ENCODE data around the gene CD34. TPM values are rescaled to one million over a fixed set of nuclear protein-coding genes. Genes with fewer than 3 reads are reported as not detected.

CD34 gene
- polyA plus RNA-seq, 1 experiment, result 1.2 TPM

DNA sequence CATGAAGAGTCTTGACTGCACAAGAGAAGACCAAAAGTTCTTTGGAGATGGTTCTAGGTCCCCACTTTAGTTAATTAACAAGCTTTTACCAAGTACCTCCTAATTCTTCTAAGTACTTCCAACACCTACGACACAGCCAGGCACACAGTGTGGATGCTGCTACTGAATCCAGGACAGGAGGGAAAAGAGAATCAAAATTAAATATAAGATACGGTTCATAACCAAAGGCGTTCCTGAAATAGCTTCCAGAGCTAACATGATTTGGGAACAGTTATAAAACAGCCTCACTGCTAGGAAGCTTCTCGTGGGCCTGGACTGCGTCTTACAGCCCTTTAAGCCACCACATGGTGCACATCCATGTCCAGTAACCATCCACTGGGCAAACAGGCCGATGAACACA, 75.0 kb downstream of the CD34 start:
- POLR2A ChIA-PET, result no interaction called here
- TF ChIP-seq CTCF (IDR thresholded peaks at IDR 0.05; ENCODE audit: insufficient read depth, low read depth, low read length), result no peak
- Histone ChIP-seq H3K4me3 (ENCODE audit: low read depth, low read length) (no peak overlapping the region), H3K27me3 (ENCODE audit: control insufficient read depth, insufficient read depth, low read length) (no peaks in the 10 kb centered on the region), H3K36me3 (ENCODE audit: control insufficient read depth, insufficient read depth, low read length) (peaks cover 3% of the 10 kb centered on the region)
- DNase-seq (ENCODE audit: low read depth), result no peak
- CTCF ChIA-PET, result interaction anchor here (1.4 to 20.7 kb wide), 3 partner anchors 37 to 127 kb away, joined by 4 to 332 read pairs (median 9); no protein-coding TSS in a partner anchor

DNA sequence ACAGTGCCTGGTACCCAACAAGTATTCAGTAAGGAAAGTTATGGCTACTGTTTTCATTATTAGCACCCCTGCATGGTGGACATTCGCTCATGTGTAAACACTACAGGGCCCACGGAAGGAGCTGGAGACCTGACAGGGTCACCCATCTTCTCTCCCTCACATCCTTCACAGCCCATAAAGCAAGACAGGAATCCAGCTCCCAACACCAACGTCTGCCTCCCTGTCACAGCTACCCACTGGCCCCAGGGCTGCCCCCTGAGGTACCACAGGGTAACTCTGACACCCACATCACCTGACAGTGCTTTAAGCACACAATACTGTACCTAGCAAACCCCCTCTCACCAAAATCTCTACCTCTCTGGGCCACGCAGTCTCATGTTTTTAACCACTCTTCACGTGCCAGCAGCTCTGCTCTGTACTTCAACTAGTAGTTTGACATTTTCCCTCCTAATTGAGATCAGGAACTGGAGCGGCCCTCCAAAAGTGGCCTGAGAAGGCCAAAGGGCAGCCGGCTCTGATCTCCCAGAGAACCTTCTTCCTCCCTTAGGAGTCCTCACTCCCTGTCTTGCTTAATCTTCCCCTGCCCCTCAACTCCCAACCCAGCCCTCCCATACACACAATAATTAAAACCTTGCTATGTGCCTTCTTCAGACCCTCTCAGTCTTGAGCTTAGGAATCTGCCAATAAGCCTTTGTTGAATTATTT, 76.8 kb downstream of the CD34 start:
- H3K36me3 ChIP-seq (ENCODE audit: control insufficient read depth, insufficient read depth, low read length), result peaks cover 2% of the 10 kb centered on the region
- H3K27me3 ChIP-seq (ENCODE audit: control insufficient read depth, insufficient read depth, low read length), result no peaks in the 10 kb centered on the region
- TF ChIP-seq CTCF (IDR thresholded peaks at IDR 0.05; ENCODE audit: insufficient read depth, low read depth, low read length), result no peak
- no peak overlapping the region for H3K4me3 ChIP-seq (ENCODE audit: low read depth, low read length)
- no peak for DNase-seq (ENCODE audit: low read depth)
- ChIA-PET CTCF (interaction anchor here (0.7 to 20.7 kb wide), 7 partner anchors 9 to 51 kb away, joined by 3 to 332 read pairs (median 3); no protein-coding TSS in a partner anchor), POLR2A (no interaction called here)

DNA sequence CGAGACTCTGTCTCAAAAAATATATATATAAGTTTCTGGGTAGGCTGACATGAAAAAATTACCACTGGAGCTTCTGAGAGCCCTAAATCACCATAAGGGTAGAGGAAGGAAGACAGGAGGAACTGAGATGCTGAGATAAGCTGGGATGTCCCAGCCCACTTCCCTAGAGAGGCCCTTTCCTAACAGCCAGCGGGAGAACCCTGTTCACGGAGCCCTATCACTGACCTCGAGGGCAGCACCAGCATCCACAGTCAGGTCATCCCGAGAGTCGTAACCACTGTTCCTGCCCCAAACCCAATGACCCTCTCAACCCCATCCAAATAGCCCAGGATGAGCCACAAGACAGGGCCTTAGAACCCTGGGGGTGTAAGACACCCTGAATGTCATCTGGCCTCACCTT, 77.5 kb downstream of the CD34 start:
- ChIA-PET CTCF (interaction anchor here (0.8 to 20.7 kb wide), 5 partner anchors 9 to 52 kb away, joined by 3 to 332 read pairs (median 5); no protein-coding TSS in a partner anchor), POLR2A (no interaction called here)
- no peak for DNase-seq (ENCODE audit: low read depth)
- H3K36me3 ChIP-seq (ENCODE audit: control insufficient read depth, insufficient read depth, low read length), result no peaks in the 10 kb centered on the region; the same call in 1 of the 2 replicates
- no peaks in the 10 kb centered on the region for H3K27me3 ChIP-seq (ENCODE audit: control insufficient read depth, insufficient read depth, low read length)
- TF ChIP-seq CTCF (IDR thresholded peaks at IDR 0.05; ENCODE audit: insufficient read depth, low read depth, low read length), result no peak
- H3K4me3 ChIP-seq (ENCODE audit: low read depth, low read length), result no peak overlapping the region

- DNase-seq (ENCODE audit: low read depth), result no peak
- Histone ChIP-seq H3K36me3 (ENCODE audit: control insufficient read depth, insufficient read depth, low read length) (no peaks in the 10 kb centered on the region; the same call in 1 of the 2 replicates), H3K27me3 (ENCODE audit: control insufficient read depth, insufficient read depth, low read length) (no peaks in the 10 kb centered on the region), H3K4me3 (ENCODE audit: low read depth, low read length) (no peak overlapping the region)
- no peak for TF ChIP-seq CTCF (IDR thresholded peaks at IDR 0.05; ENCODE audit: insufficient read depth, low read depth, low read length)
- ChIA-PET CTCF (interaction anchor here (0.9 to 20.7 kb wide), 5 partner anchors 9 to 53 kb away, joined by 3 to 332 read pairs (median 5); no protein-coding TSS in a partner anchor), POLR2A (no interaction called here)
These were observed 78.1 kb downstream of the CD34 start for GRCh38 chr1:207832796-207833195.

GRCh38 chr1:207831517-207832327, 79.2 kb downstream of the CD34 start:
- CTCF ChIA-PET, result interaction anchor here (0.6 to 20.7 kb wide), 5 partner anchors 8 to 93 kb away, joined by 3 to 332 read pairs (median 3); no protein-coding TSS in a partner anchor

More at GRCh38 chr1:207831517-207832327, 79.2 kb downstream of the CD34 start:
- Histone ChIP-seq H3K36me3 (ENCODE audit: control insufficient read depth, insufficient read depth, low read length) (no peaks in the 10 kb centered on the region; the same call in 1 of the 2 replicates), H3K27me3 (ENCODE audit: control insufficient read depth, insufficient read depth, low read length) (no peaks in the 10 kb centered on the region), H3K4me3 (ENCODE audit: low read depth, low read length) (no peak overlapping the region)
- POLR2A ChIA-PET, result no interaction called here
- TF ChIP-seq CTCF (IDR thresholded peaks at IDR 0.05; ENCODE audit: insufficient read depth, low read depth, low read length), result no peak
- DNase-seq (ENCODE audit: low read depth), result no peak
